Neural crest cell (in vitro differentiated cells): ENCODE results near the gene SLC26A5. TPM values are rescaled to one million over a fixed set of nuclear protein-coding genes. Genes with fewer than 3 reads are reported as not detected.

Experiments used
- DNase-seq: peaks from one replicate; pipeline ENCODE4 v3.0.0; 2021; ENCODE audit warnings: low read depth, mixed read lengths, low spot score
- H3K27ac Mint-ChIP-seq: one replicate; pipeline ENCODE4 v1.8.0; 2021; ENCODE audit warnings: mild to moderate bottlenecking, mixed read lengths; ENCODE audit not compliant: unreplicated experiment
- H3K27me3 Mint-ChIP-seq: 2 replicates; pipeline ENCODE4 v1.8.0; 2021; ENCODE audit warnings: low read depth, mild to moderate bottlenecking, mixed read lengths
- H3K36me3 Mint-ChIP-seq: 2 replicates; pipeline ENCODE4 v1.8.0; 2021; ENCODE audit warnings: low read depth, mild to moderate bottlenecking, mixed read lengths
- H3K4me1 Mint-ChIP-seq: 2 replicates; pipeline ENCODE4 v1.8.0; 2021; ENCODE audit warnings: mixed read lengths
- H3K4me3 Mint-ChIP-seq: one replicate; pipeline ENCODE4 v1.8.0; 2021; ENCODE audit warnings: mild to moderate bottlenecking, mixed read lengths
- H3K9me3 Mint-ChIP-seq: 2 replicates; pipeline ENCODE4 v1.8.0; 2021; ENCODE audit warnings: mixed read lengths
- total RNA-seq: library from RNA; stranded (reverse); gene quantifications from 2 replicates; pipeline ENCODE4 v1.2.1, GENCODE V29; 2021
- TF ChIP-seq, protein P1 (sequence below): fragments of 200-600 bp; sonication (generic); conservative IDR thresholded peaks from 2 replicates; pipeline ENCODE4 v1.5.0; 2021; ENCODE audit warnings: antibody characterized with exemption, mild to moderate bottlenecking

Gene SLC26A5
- total RNA-seq, 1 donor from 2014 or later = not detected

DNA sequence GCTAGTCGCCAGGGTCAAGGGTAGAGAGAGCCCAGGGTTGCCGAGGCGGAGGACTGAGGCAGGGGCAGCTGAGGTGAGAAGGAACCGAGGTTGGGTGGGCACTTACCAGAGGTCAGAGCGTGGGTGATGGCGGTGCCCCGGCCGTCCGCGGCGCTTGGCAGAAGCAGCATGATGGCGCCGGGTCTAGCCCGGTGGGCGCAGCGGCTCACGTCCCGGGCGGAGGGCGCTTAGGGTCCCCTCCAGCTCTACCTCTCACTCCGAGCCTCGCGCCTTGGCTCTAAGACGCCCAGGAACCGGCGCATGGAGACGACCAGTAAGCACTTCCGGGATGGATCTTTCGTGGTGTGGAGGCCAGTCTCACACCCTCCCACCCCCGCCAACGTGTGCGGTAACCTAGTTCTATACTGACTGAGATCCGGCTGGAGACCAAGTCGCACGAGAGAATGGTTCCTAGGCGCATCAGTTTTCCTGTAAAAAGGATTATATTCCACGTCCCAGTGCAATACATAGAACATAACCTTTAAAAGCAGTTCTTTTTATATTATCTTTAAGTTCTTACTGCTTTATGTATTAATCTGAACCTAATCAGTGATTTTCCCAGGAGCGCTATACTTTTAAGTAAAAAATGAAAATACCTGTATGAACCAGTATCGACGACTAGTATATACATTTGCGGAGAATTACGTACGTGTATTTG is 101.4 kb downstream of the SLC26A5 start, which contains the start of gene DNAJC2:
Gene DNAJC2 (minus strand): TSS at position 315 of the 697 bp plus-strand sequence. CDS start 145 bp downstream, at position 170.
- no peaks in the 10 kb centered on the region for H3K9me3 Mint-ChIP-seq
- H3K4me3 Mint-ChIP-seq = peak within 1 kb of the TSS; percentile 99
- DNase-seq = peak; percentile 75
- TF ChIP-seq, protein P1, sequence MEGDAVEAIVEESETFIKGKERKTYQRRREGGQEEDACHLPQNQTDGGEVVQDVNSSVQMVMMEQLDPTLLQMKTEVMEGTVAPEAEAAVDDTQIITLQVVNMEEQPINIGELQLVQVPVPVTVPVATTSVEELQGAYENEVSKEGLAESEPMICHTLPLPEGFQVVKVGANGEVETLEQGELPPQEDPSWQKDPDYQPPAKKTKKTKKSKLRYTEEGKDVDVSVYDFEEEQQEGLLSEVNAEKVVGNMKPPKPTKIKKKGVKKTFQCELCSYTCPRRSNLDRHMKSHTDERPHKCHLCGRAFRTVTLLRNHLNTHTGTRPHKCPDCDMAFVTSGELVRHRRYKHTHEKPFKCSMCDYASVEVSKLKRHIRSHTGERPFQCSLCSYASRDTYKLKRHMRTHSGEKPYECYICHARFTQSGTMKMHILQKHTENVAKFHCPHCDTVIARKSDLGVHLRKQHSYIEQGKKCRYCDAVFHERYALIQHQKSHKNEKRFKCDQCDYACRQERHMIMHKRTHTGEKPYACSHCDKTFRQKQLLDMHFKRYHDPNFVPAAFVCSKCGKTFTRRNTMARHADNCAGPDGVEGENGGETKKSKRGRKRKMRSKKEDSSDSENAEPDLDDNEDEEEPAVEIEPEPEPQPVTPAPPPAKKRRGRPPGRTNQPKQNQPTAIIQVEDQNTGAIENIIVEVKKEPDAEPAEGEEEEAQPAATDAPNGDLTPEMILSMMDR = no peak
- no peaks in the 10 kb centered on the region for H3K27me3 Mint-ChIP-seq
- H3K27ac Mint-ChIP-seq = peak within 1 kb of the TSS; percentile 97
- peaks cover 51% of the 10 kb centered on the region for H3K4me1 Mint-ChIP-seq
- peaks cover 8% of the 10 kb centered on the region for H3K36me3 Mint-ChIP-seq

DNA sequence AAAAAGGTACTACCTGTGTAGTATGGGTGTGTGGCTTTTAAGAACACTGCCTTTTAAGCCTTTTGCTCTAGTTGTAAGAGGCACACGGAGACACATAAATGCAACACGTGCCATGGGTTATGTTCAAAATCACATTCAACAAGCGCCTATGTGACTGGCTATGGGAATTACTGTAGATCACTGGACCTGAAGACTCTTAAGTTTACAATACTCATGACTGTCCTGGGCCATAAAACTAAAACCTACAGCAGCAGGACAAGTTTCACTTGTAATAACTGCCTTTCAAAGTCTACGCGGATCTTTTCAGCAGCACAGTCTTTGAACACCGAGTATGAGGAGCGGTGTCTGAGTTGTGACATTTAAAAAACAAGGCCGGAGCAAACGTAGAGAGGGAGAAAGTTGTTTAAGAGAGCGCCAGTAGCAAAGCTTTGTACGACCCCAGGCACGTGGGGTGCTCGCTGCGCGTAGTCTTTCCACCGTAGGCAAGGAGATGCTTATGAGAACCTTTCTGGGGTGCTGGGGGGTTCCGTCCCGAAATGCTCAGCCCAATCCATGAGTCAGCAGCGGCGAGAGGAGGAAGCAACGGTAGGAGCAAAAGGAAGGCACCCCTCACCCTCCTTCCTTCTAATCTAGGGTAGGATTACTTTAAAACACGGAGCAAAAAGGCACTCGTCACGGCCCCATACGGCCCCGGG is 102.1 kb downstream of the SLC26A5 start:
- H3K27ac Mint-ChIP-seq = peak overlapping the region; percentile 97
- H3K4me3 Mint-ChIP-seq = peak overlapping the region; percentile 98
- peaks cover 14% of the 10 kb centered on the region for H3K36me3 Mint-ChIP-seq
- no peaks in the 10 kb centered on the region for H3K27me3 Mint-ChIP-seq
- DNase-seq = no peak
- no peaks in the 10 kb centered on the region for H3K9me3 Mint-ChIP-seq
- TF ChIP-seq, protein P1 = no peak
- peaks cover 46% of the 10 kb centered on the region for H3K4me1 Mint-ChIP-seq

DNA sequence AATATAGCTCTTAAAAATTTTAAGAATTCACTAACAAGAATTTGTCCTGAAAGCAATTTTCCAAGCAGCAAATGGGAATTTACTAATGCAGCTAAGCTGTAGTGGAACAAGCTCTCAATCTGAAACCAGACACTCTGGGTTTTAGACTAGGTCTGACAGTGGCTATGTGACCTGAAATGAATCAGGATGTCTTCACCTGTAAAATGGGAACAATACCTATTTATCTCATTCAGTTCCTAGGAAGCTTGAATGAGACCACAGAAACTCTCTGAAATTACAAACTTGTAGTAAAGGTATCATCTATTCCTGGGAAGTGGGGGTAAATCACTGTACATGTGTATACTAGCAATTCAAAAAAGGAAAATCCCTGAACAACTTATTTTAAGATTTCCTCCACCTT is 102.7 kb downstream of the SLC26A5 start:
- Mint-ChIP-seq H3K36me3 (peaks cover 14% of the 10 kb centered on the region), H3K27me3 (no peaks in the 10 kb centered on the region), H3K27ac (no peak overlapping the region), H3K9me3 (no peaks in the 10 kb centered on the region), H3K4me3 (peak overlapping the region; percentile 98), H3K4me1 (peaks cover 40% of the 10 kb centered on the region)
- TF ChIP-seq, protein P1 = no peak
- no peak for DNase-seq

DNA sequence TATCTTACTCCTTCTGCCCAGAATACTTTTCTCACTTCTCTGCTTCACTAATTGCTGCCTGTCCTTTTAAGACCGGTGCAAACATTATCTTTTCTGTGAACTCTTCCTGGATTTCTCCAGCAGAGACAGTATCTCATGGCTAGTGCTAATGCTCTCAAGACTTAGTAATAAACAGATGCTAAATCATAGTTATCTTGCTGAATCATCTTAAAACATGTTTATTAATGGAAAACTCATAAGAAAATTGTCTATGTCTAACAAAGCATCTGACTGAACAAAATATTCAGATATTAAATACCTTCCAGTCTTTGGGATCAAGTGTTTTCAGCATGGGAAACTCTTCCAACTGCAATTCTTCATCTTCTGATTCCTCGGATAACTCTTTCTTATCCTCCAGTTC is 104.5 kb downstream of the SLC26A5 start:
- Mint-ChIP-seq H3K27me3 (no peaks in the 10 kb centered on the region), H3K4me1 (peaks cover 33% of the 10 kb centered on the region), H3K9me3 (no peaks in the 10 kb centered on the region), H3K36me3 (peaks cover 18% of the 10 kb centered on the region), H3K27ac (no peak overlapping the region), H3K4me3 (peak overlapping the region; percentile 69)
- TF ChIP-seq, protein P1 = no peak
- DNase-seq = no peak

DNA sequence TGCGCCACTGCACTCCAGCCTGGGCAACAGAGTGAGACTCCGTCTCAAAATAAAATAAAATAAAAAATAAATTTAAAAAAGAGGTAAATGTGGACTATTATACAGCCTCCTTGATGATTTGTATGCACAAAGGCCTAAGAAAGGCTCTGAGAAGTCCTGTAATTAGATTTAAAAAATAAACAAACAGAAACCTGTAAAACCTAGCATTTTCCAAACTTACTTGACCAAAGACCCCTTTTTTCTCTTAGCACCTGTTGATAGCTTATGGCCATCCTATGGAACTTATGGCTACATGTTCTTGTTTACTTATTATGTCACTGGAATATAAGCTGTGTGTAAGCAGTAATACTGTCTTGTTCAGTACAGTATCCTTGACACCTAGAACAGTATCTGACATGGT is 107.1 kb downstream of the SLC26A5 start:
- H3K27ac Mint-ChIP-seq = no peak overlapping the region
- no peak overlapping the region for H3K4me3 Mint-ChIP-seq
- TF ChIP-seq, protein P1 = no peak
- H3K27me3 Mint-ChIP-seq = no peaks in the 10 kb centered on the region
- H3K36me3 Mint-ChIP-seq = peaks cover 18% of the 10 kb centered on the region
- no peaks in the 10 kb centered on the region for H3K9me3 Mint-ChIP-seq
- DNase-seq = no peak
- H3K4me1 Mint-ChIP-seq = peaks cover 25% of the 10 kb centered on the region
